ENCODE measurements around the gene NFATC1.

DNA sequence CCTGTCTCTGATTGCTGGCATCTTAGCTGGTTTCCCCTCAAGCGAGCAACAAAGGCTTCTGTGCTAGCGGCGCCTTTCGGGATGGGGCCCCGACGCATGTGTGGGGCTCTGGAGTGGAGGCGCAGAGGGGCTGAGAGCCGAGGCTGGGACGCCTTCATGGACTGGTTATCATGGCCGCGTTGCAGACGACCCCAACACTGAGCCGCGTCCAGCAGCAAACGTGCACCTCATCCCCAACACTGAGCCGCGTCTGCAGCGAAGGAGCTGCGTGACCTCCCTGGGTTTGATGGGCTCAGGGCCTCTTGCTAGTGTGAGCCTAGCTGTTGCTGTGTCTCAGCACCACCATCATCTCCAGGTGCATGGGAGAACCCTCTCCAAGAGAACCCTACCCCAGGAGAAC is 160.2 kb downstream of the NFATC1 start:
- no peak for TF ChIP-seq CTCF (IDR thresholded peaks at IDR 0.05; ENCODE audit: poor library complexity, severe bottlenecking)
- no peak for TF ChIP-seq REST (IDR thresholded peaks at IDR 0.05; ENCODE audit: borderline replicate concordance)
- no peak for TF ChIP-seq EP300 (conservative IDR thresholded peaks at IDR 0.05; ENCODE audit: poor library complexity, severe bottlenecking)
- no peak for TF ChIP-seq EZH2 (IDR thresholded peaks at IDR 0.05; ENCODE audit: borderline replicate concordance, insufficient read depth, low read length, poor library complexity, severe bottlenecking)
- no peak for TF ChIP-seq POLR2AphosphoS5 (IDR thresholded peaks at IDR 0.05)
